Natural killer cell treated with Interleukin-12 subunit alpha and Interleukin-12 subunit beta and Interleukin-15 and Interleukin-18, amount 100 ng/mL, for 72 hours (primary cell): ENCODE results near the gene UGT2B28. TPM values are rescaled to one million over a fixed set of nuclear protein-coding genes. Genes with fewer than 3 reads are reported as not detected.
"Not testable (repeated sequence)": the region's sequence is repeated elsewhere in the genome, so short reads cannot be mapped to it uniquely, and the experiment has no call there.

Experiments
- ATAC-seq, 2 donors: fragments of 150-1000 bp; cut with Tn5 transposase in 1 of 2; sonication (Bioruptor Pico), chemical (Tn5 transposase) in 1 of 2; 2 replicates each; pipeline ENCODE4 v1.10.0; 2021
- DNase-seq: peaks from one replicate; pipeline ENCODE4 v3.0.0; 2022; ENCODE audit warnings: low spot score
- H3K27ac Mint-ChIP-seq, 2 donors: 1 replicate in 1 of 2; 2 replicates in 1 of 2; pipeline ENCODE4 v1.8.0; 2022; ENCODE audit warnings: mixed read lengths in 2 of 2, mild to moderate bottlenecking in 1 of 2, moderate library complexity in 1 of 2
- H3K27me3 Mint-ChIP-seq, 2 donors: 1 replicate in 1 of 2; 2 replicates in 1 of 2; pipeline ENCODE4 v1.8.0; 2022; ENCODE audit warnings: mixed read lengths in 2 of 2
- H3K36me3 Mint-ChIP-seq: one replicate; pipeline ENCODE4 v1.8.0; 2022; ENCODE audit warnings: mixed read lengths
- H3K4me1 Mint-ChIP-seq, 2 donors: 1 replicate in 1 of 2; 2 replicates in 1 of 2; pipeline ENCODE4 v1.8.0; 2022; ENCODE audit warnings: low read depth in 2 of 2, mixed read lengths in 2 of 2, mild to moderate bottlenecking in 1 of 2
- H3K4me3 Mint-ChIP-seq: one replicate; pipeline ENCODE4 v1.8.0; 2022; ENCODE audit warnings: mixed read lengths
- H3K9me3 Mint-ChIP-seq: 2 replicates; pipeline ENCODE4 v1.8.0; 2022; ENCODE audit warnings: mixed read lengths
- total RNA-seq, 2 donors: library from RNA; stranded (reverse); gene quantifications; one replicate each; pipeline ENCODE4 v1.2.3, GENCODE V29; 2022

The UGT2B28 gene
- not detected for total RNA-seq

DNA sequence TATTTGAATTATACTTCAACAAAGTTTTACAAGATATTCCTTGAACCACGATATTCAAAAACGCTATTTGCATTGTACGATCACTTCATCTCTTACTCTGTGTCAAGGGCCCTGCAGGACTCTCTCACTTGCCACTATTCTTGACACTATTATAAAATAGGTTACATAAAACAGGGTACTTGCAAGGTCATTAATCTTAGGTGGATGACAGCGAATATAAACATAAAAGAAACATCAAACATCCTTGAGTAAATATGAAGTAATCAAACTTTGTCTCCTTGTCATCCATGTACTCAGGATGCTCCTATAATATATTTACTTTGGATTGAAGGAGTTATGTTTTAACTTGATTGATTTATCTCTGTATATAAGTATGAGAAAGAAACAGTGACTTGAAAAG, at the start of gene UGT2B28:
TSS of gene UGT2B28 (plus strand) at position 395 of the 400 bp plus-strand sequence. CDS start 26 bp downstream, outside the sequence.
- not testable (repeated sequence) for H3K27me3 Mint-ChIP-seq, H3K9me3 Mint-ChIP-seq, H3K4me1 Mint-ChIP-seq, ATAC-seq, H3K4me3 Mint-ChIP-seq, H3K27ac Mint-ChIP-seq, H3K36me3 Mint-ChIP-seq, DNase-seq

DNA sequence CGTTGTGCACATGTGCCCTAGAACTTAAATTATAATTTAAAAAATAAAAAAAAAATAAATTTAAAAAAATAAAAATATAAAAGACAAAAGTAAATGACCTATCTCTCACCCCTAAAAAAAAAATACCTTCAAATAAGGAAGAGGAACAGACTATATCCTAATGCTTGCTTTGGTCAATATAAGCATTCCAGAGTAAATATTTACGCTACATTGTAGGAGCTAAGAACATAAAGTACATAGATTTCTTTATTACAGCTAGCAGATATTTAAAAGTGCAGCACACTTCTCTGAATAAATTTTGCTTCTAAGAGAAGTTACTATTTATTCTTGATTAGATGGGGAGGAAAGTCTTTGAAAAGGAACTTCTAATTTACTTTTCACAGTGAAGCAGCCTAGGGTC, 41.2 kb upstream of the UGT2B28 start:
- Mint-ChIP-seq H3K27ac (no peak overlapping the region), H3K4me3 (no peak overlapping the region), H3K9me3 (peaks cover 14% of the 10 kb centered on the region), H3K36me3 (no peaks in the 10 kb centered on the region), H3K4me1 (no peaks in the 10 kb centered on the region), H3K27me3 (no peaks in the 10 kb centered on the region)
- DNase-seq (no peak), ATAC-seq (no peak)

DNA sequence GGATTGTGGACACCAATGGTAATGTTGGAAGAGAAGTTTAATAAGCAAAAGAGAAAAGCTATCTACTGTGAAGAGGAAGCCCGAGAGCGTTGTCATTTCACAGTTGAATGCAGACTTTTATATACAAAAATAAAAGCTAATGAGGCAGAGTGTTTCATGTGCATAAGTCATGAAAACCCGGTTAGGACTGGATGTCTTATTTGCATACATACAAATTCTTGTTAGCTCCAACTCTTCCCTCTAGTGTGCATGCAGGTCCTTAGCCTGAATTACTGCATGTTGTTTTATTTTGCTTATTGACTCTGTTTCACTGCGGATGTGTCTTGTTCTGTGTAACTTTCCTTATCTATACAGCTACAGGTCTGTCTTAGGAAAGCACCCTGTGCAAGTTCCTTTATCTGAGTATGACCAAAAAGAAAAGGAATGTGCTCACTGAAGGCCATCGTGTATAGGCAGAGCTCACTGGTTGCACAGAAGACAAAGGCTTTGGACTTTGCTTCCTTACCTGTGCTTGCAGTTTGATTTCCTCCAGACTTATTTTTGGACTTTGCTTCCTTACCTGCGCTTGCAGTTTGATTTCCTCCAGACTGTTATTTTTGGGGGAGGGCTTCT, 40.6 kb upstream of the UGT2B28 start:
- Mint-ChIP-seq H3K4me3 (no peak overlapping the region), H3K27ac (no peak overlapping the region), H3K27me3 (no peaks in the 10 kb centered on the region), H3K9me3 (peaks cover 12% of the 10 kb centered on the region), H3K36me3 (no peaks in the 10 kb centered on the region), H3K4me1 (no peaks in the 10 kb centered on the region)
- DNase-seq: no peak
- ATAC-seq: no peak

DNA sequence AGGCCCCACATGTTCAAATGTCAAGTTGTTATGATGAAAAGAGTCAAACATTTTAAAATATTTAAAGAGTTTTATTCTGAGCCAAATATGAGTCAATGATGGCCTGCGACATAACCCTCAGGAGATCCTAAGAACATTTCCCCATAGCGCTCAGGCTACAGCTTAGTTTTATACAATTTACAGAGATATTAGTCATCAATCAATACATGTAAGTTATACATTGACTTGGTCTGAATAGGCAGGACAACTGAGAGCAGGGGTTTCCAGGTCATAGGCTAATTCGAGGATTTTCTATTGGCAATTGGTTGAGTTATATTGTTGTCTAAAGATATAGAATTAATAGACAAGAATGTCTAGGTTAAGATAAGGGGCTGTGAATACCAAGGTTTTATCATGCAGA, 39.5 kb upstream of the UGT2B28 start:
- H3K36me3 Mint-ChIP-seq, ATAC-seq, H3K27me3 Mint-ChIP-seq: not testable (repeated sequence)

GRCh38 chr4:69241746-69242145, 38.5 kb upstream of the UGT2B28 start:
- ATAC-seq, H3K27me3 Mint-ChIP-seq, H3K4me3 Mint-ChIP-seq, H3K4me1 Mint-ChIP-seq, H3K36me3 Mint-ChIP-seq, H3K27ac Mint-ChIP-seq, DNase-seq: not testable (repeated sequence)
- H3K9me3 Mint-ChIP-seq: peaks cover 11% of the 10 kb centered on the region

More for the DNA sequence above, 39.5 kb upstream of the UGT2B28 start:
- not testable (repeated sequence) for H3K4me3 Mint-ChIP-seq, H3K27ac Mint-ChIP-seq, DNase-seq, H3K9me3 Mint-ChIP-seq, H3K4me1 Mint-ChIP-seq

GRCh38 chr4:69242562-69243240, 37.6 kb upstream of the UGT2B28 start:
- H3K36me3 Mint-ChIP-seq, H3K27me3 Mint-ChIP-seq, H3K4me3 Mint-ChIP-seq, ATAC-seq, H3K4me1 Mint-ChIP-seq, DNase-seq, H3K27ac Mint-ChIP-seq: not testable (repeated sequence)
- H3K9me3 Mint-ChIP-seq: peaks cover 14% of the 10 kb centered on the region

DNA sequence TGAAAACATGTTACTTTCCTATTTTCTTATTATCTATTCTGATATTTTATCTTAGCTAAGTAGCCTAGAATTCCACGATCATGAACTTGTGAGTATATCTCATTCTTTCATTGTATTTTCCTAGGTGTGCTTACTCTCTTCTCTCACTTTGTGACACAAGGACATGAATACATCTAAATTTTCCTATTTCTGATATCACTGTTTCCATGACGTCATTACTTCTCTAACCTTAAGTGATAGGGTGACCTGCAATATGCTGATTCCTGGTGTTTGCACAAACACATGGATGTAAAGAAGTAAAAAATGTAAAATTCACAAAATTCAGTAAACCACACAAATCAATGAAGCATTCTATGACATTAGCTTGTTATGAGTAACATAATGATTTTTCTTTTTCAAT, 29.4 kb upstream of the UGT2B28 start:
- not testable (repeated sequence) for H3K27me3 Mint-ChIP-seq, H3K4me1 Mint-ChIP-seq, H3K4me3 Mint-ChIP-seq, ATAC-seq, H3K27ac Mint-ChIP-seq, H3K36me3 Mint-ChIP-seq, DNase-seq
- peaks cover 10% of the 10 kb centered on the region for H3K9me3 Mint-ChIP-seq

- ATAC-seq, H3K27me3 Mint-ChIP-seq, H3K36me3 Mint-ChIP-seq, H3K4me3 Mint-ChIP-seq, H3K4me1 Mint-ChIP-seq, DNase-seq, H3K27ac Mint-ChIP-seq, H3K9me3 Mint-ChIP-seq: not testable (repeated sequence)
Measured at GRCh38 chr4:69253147-69253772, 27.0 kb upstream of the UGT2B28 start.

- H3K9me3 Mint-ChIP-seq, H3K36me3 Mint-ChIP-seq, H3K27me3 Mint-ChIP-seq, DNase-seq, H3K4me1 Mint-ChIP-seq, H3K4me3 Mint-ChIP-seq, ATAC-seq, H3K27ac Mint-ChIP-seq: not testable (repeated sequence)
Measured at GRCh38 chr4:69268612-69269011, 11.7 kb upstream of the UGT2B28 start.

- not testable (repeated sequence) for ATAC-seq, H3K4me3 Mint-ChIP-seq, H3K9me3 Mint-ChIP-seq, H3K27ac Mint-ChIP-seq, H3K4me1 Mint-ChIP-seq, H3K36me3 Mint-ChIP-seq, DNase-seq, H3K27me3 Mint-ChIP-seq
Measured at GRCh38 chr4:69296356-69296755, 16.1 kb downstream of the UGT2B28 start.

GRCh38 chr4:69308426-69309033, 28.3 kb downstream of the UGT2B28 start:
- H3K27me3 Mint-ChIP-seq, H3K27ac Mint-ChIP-seq, H3K36me3 Mint-ChIP-seq, H3K4me1 Mint-ChIP-seq, H3K4me3 Mint-ChIP-seq, DNase-seq, H3K9me3 Mint-ChIP-seq, ATAC-seq: not testable (repeated sequence)

- not testable (repeated sequence) for H3K36me3 Mint-ChIP-seq, H3K9me3 Mint-ChIP-seq, ATAC-seq, H3K27ac Mint-ChIP-seq, H3K27me3 Mint-ChIP-seq, H3K4me3 Mint-ChIP-seq, DNase-seq, H3K4me1 Mint-ChIP-seq
Measured at GRCh38 chr4:69309549-69310076, 29.3 kb downstream of the UGT2B28 start.

GRCh38 chr4:69310262-69310661, 30.0 kb downstream of the UGT2B28 start:
- H3K27me3 Mint-ChIP-seq, ATAC-seq, H3K4me1 Mint-ChIP-seq, H3K9me3 Mint-ChIP-seq, H3K4me3 Mint-ChIP-seq, H3K36me3 Mint-ChIP-seq, DNase-seq, H3K27ac Mint-ChIP-seq: not testable (repeated sequence)
